SU-DHL-6 (cell line): ENCODE measurements around the gene SLC22A17.

Experiments
- H2AFZ ChIP-seq: fragments of 200-600 bp; sonication (generic); 2 replicates; pipeline ENCODE4 v1.6.1; 2014; ENCODE audit warnings: low read depth, mild to moderate bottlenecking, moderate library complexity, mixed read lengths, antibody characterized with exemption, low read length; ENCODE audit not compliant: severe bottlenecking
- H3F3A ChIP-seq: fragments of 200-600 bp; shearing (Covaris generic); 2 replicates; pipeline ENCODE4 v1.6.0; 2016; ENCODE audit warnings: antibody characterized with exemption, mild to moderate bottlenecking; ENCODE audit not compliant: insufficient read depth
- H3K27ac ChIP-seq: fragments of 200-600 bp; sonication (generic); 2 replicates; pipeline ENCODE4 v1.5.1; 2016; ENCODE audit warnings: low read depth, mild to moderate bottlenecking, low read length, moderate library complexity, mixed read lengths
- H3K27me3 ChIP-seq: fragments of 200-600 bp; sonication (generic), shearing (Covaris generic); 2 replicates; pipeline ENCODE4 v1.6.0; 2014; ENCODE audit warnings: mild to moderate bottlenecking, low read length
- H3K36me3 ChIP-seq: fragments of 200-600 bp; sonication (generic); 2 replicates; pipeline ENCODE4 v1.6.1; 2014; ENCODE audit warnings: mild to moderate bottlenecking, low read length, mixed read lengths
- H3K4me2 ChIP-seq: fragments of 300-600, 200-600 bp; shearing (Covaris generic), sonication (generic); 2 replicates; pipeline ENCODE4 v1.6.0; 2014; ENCODE audit warnings: low read length, low read depth, mild to moderate bottlenecking; ENCODE audit not compliant: poor library complexity, severe bottlenecking
- H3K4me3 ChIP-seq: fragments of 200-600 bp; sonication (generic); 2 replicates; pipeline ENCODE4 v1.5.1; 2014; ENCODE audit warnings: antibody characterized with exemption, low read length, mild to moderate bottlenecking, mixed read lengths; ENCODE audit not compliant: insufficient read depth, poor library complexity, severe bottlenecking
- H3K79me2 ChIP-seq: fragments of 200-600 bp; sonication (generic); 2 replicates; pipeline ENCODE4 v1.6.1; 2014; ENCODE audit warnings: mild to moderate bottlenecking, low read length, moderate library complexity; ENCODE audit not compliant: insufficient read depth
- H3K9ac ChIP-seq: fragments of 200-600 bp; sonication (generic); 2 replicates; pipeline ENCODE4 v1.7.0; 2014; ENCODE audit warnings: mild to moderate bottlenecking, low read length
- H3K9me2 ChIP-seq: fragments of 200-600 bp; sonication (generic); replicated peaks from 2 replicates; pipeline ENCODE4 v1.6.1; 2014; ENCODE audit warnings: low read length; ENCODE audit not compliant: insufficient read depth
- H3K9me3 ChIP-seq: fragments of 200-600 bp; sonication (generic); 2 replicates; pipeline ENCODE4 v1.6.1; 2014; ENCODE audit warnings: low read length, mixed read lengths; ENCODE audit not compliant: insufficient read depth
- H4K20me1 ChIP-seq: fragments of 200-600 bp; sonication (generic); 2 replicates; pipeline ENCODE4 v1.6.1; 2014; ENCODE audit warnings: low read depth, mild to moderate bottlenecking, antibody characterized with exemption, low read length, moderate library complexity, mixed read lengths
- EZH2phosphoT487 ChIP-seq: fragments of 200-600 bp; sonication (generic), shearing (Covaris generic); conservative IDR thresholded peaks from 2 replicates; pipeline ENCODE4 v1.6.1; 2018; ENCODE audit warnings: mild to moderate bottlenecking, antibody characterized with exemption, low read length, moderate library complexity, mixed read lengths
- TF ChIP-seq, protein P1 (sequence below): fragments of 200-600 bp; sonication (generic); IDR thresholded peaks from one replicate; pipeline ENCODE4 v1.5.1; 2017; ENCODE audit warnings: antibody characterized with exemption, mild to moderate bottlenecking, low read length, moderate library complexity; ENCODE audit not compliant: insufficient read depth, poor library complexity, severe bottlenecking

The SLC22A17 gene

GRCh38 chr14:23382731-23383440 is 30.2 kb upstream of the SLC22A17 start:
- Histone ChIP-seq H3K9me3 (no peaks in the 10 kb centered on the region), H3K9ac (no peak overlapping the region), H2AFZ (no peak overlapping the region), H3K9me2 (no peaks in the 10 kb centered on the region), H3K4me3 (no peak overlapping the region), H4K20me1 (no peaks in the 10 kb centered on the region), H3K27me3 (no peaks in the 10 kb centered on the region), H3K4me2 (no peak overlapping the region), H3K27ac (no peak overlapping the region), H3K79me2 (no peaks in the 10 kb centered on the region), H3K36me3 (no peaks in the 10 kb centered on the region), H3F3A (no peaks in the 10 kb centered on the region)
- TF ChIP-seq EZH2phosphoT487 = no peak
- TF ChIP-seq, protein P1, sequence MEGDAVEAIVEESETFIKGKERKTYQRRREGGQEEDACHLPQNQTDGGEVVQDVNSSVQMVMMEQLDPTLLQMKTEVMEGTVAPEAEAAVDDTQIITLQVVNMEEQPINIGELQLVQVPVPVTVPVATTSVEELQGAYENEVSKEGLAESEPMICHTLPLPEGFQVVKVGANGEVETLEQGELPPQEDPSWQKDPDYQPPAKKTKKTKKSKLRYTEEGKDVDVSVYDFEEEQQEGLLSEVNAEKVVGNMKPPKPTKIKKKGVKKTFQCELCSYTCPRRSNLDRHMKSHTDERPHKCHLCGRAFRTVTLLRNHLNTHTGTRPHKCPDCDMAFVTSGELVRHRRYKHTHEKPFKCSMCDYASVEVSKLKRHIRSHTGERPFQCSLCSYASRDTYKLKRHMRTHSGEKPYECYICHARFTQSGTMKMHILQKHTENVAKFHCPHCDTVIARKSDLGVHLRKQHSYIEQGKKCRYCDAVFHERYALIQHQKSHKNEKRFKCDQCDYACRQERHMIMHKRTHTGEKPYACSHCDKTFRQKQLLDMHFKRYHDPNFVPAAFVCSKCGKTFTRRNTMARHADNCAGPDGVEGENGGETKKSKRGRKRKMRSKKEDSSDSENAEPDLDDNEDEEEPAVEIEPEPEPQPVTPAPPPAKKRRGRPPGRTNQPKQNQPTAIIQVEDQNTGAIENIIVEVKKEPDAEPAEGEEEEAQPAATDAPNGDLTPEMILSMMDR = no peak

- Histone ChIP-seq H3K36me3 (no peaks in the 10 kb centered on the region), H2AFZ (no peak overlapping the region), H3K9ac (no peak overlapping the region), H3K4me3 (no peak overlapping the region), H3F3A (no peaks in the 10 kb centered on the region), H3K9me2 (no peaks in the 10 kb centered on the region), H3K79me2 (no peaks in the 10 kb centered on the region), H3K9me3 (no peaks in the 10 kb centered on the region), H3K27ac (no peak overlapping the region), H4K20me1 (no peaks in the 10 kb centered on the region), H3K27me3 (no peaks in the 10 kb centered on the region), H3K4me2 (no peak overlapping the region)
- TF ChIP-seq, protein P1 = no peak
- no peak for TF ChIP-seq EZH2phosphoT487
Observed at GRCh38 chr14:23382276-23382675, 29.6 kb upstream of the SLC22A17 start.

DNA sequence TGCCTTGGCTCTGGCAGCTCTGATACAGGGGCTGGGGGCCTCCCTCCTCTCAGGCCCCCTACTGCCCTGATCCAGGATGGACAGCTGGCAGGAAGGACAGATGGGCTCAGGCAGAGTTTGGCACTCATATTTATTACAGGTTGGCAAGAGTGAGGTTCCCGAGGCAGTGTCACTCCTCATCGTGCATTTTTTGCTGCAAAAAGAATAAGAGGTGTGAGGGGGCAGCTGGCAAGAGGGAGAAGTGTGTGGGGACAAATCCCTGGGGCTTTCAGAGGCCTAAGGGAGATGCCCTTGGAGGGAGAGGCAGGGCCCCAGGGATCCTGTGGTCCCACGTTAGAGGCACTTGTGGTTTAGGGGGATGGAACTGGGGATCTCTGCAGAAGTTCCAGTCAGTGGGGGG is 29.2 kb upstream of the SLC22A17 start:
- no peaks in the 10 kb centered on the region for H3K9me3 ChIP-seq
- H3K36me3 ChIP-seq = no peaks in the 10 kb centered on the region
- no peak overlapping the region for H2AFZ ChIP-seq
- TF ChIP-seq EZH2phosphoT487 = no peak
- TF ChIP-seq, protein P1 = no peak
- no peaks in the 10 kb centered on the region for H3K9me2 ChIP-seq
- H3K27me3 ChIP-seq = no peaks in the 10 kb centered on the region
- no peaks in the 10 kb centered on the region for H3F3A ChIP-seq
- H3K9ac ChIP-seq = no peak overlapping the region
- no peaks in the 10 kb centered on the region for H4K20me1 ChIP-seq
- H3K4me2 ChIP-seq = no peak overlapping the region
- H3K4me3 ChIP-seq = no peak overlapping the region
- H3K27ac ChIP-seq = no peak overlapping the region
- no peaks in the 10 kb centered on the region for H3K79me2 ChIP-seq
